GM21825 (cell line): Measurements from ENCODE around the gene HSDL1.
"Not testable (repeated sequence)": the region's sequence is repeated elsewhere in the genome, so short reads cannot be mapped to it uniquely, and the experiment has no call there.

Experiments used
- ATAC-seq: cut with Tn5 transposase; IDR thresholded peaks from one replicate; pipeline ENCODE4 v1.9.1; 2021; ENCODE audit warnings: mild to moderate bottlenecking, moderate library complexity; ENCODE audit not compliant: unreplicated experiment

The HSDL1 gene

GRCh38 chr16:84139628-84140258, 5.2 kb downstream of the HSDL1 start:
- ATAC-seq, result no peak

- peak; percentile 82 for ATAC-seq
Measured at GRCh38 chr16:84138824-84139627, 6.0 kb downstream of the HSDL1 start.

- ATAC-seq, result no peak
Measured at GRCh38 chr16:84138500-84138823, 6.5 kb downstream of the HSDL1 start.

GRCh38 chr16:84137769-84138357, 7.1 kb downstream of the HSDL1 start:
- no peak for ATAC-seq

GRCh38 chr16:84137287-84137686, 7.7 kb downstream of the HSDL1 start:
- no peak for ATAC-seq

GRCh38 chr16:84136331-84137125, 8.4 kb downstream of the HSDL1 start:
- ATAC-seq, result no peak

GRCh38 chr16:84132527-84133285, 12.3 kb downstream of the HSDL1 start:
- no peak for ATAC-seq

GRCh38 chr16:84131117-84131516, 13.9 kb downstream of the HSDL1 start:
- no peak for ATAC-seq

- no peak for ATAC-seq
Measured at GRCh38 chr16:84124257-84125073, 20.5 kb downstream of the HSDL1 start.

GRCh38 chr16:84121007-84121406, 24.0 kb downstream of the HSDL1 start:
- no peak for ATAC-seq

- no peak for ATAC-seq
Measured at GRCh38 chr16:84120023-84120422, 25.0 kb downstream of the HSDL1 start.

GRCh38 chr16:84119368-84119767, 25.6 kb downstream of the HSDL1 start:
- no peak for ATAC-seq

GRCh38 chr16:84118315-84118714, 26.7 kb downstream of the HSDL1 start:
- not testable (repeated sequence) for ATAC-seq

GRCh38 chr16:84117494-84117843, 27.5 kb downstream of the HSDL1 start:
- ATAC-seq, result no peak

- peak; percentile 94 for ATAC-seq
Measured at GRCh38 chr16:84116720-84117493, 28.1 kb downstream of the HSDL1 start, which contains the start of gene MBTPS1. MBTPS1 (minus strand) TSS chr16:84116942; CDS start chr16:84101783, 15,159 bp downstream.

- ATAC-seq, result peak; percentile 34
Measured at GRCh38 chr16:84115919-84116719, 28.9 kb downstream of the HSDL1 start.

- not testable (repeated sequence) for ATAC-seq
Measured at GRCh38 chr16:84111949-84112348, 33.0 kb downstream of the HSDL1 start.

GRCh38 chr16:84111525-84111924, 33.5 kb downstream of the HSDL1 start:
- no peak for ATAC-seq
